Bladder microvascular endothelial cell (primary cell): ENCODE results near the gene OOSP3. TPM values are rescaled to one million over a fixed set of nuclear protein-coding genes. Genes with fewer than 3 reads are reported as not detected.

Experiments
- total RNA-seq: library from RNA; depleted of rRNA; stranded (reverse); fragments of >200 nt; gene quantifications from 2 replicates; pipeline ENCODE4 v1.2.3, GENCODE V29; 2014

The OOSP3 gene
- total RNA-seq, result not detected in 2 replicates

DNA sequence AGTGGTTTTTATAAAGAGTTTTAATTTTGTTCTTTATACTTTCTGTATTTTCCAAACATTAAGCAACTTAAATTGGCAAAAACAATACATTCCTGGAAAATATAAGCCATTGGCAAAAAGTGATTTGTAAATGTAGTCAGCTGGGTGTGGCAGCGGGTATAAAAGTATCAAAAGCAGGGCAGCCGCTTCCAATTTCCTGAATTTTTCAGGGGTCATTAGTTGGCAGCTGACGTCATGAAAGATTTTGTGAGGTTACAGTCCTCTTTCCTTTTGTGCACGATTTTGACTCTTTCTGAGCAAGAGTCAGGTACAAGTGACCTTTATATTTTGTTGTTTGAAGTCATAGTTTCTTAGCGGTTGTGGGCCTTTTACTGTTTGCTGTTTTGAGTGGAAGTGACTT lies at the start of gene OOSP3:
Gene OOSP3 (plus strand): TSS at position 208 of the 400 bp plus-strand sequence. CDS start 27 bp downstream, at position 235.

DNA sequence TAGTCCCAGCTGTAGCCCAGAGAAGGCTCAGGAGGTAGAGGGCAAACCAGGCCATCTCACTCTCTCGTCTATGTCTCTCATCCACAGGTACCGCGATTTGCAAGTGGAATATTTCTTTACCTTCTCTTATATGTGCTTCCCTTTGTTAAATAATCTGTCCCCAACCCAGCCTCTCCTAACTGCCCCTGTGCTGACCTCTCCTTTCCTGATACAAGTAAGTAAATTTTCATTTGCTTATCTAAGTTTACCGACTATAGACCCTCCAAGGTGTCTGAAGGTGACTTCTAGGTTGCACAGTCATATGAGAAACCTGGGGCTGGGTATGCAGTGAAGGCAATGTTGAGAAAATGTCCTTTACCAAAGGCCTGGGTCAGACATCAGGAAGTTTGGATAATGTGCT lies 33.2 kb upstream of the OOSP3 start, which contains the start of gene CBLIF:
Gene CBLIF (minus strand): TSS at position 101 of the 400 bp plus-strand sequence. CDS start 46 bp downstream, at position 55.

DNA sequence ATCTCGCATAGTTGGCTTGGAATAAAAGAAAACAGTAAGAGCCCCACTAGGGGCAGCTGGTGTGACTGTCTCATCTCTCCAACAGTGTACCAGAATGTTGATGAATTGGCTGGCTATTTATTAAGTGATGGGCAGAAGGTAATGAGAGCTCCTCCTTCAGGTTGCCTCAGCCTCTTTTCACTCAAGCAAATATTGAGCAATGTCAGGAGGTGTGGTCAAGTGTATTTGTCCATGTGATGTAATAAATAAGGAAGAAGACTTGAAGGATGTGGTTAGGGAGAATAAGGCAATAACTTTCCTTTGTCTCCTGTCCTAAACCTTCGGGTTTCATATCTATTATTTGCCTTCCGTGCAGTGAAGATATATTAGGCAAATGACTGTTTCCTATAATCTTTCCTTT lies 12.2 kb upstream of the OOSP3 start, which contains the start of gene TCN1:
Gene TCN1 (minus strand): TSS at position 91 of the 400 bp plus-strand sequence. CDS start 17 bp downstream, at position 74.

DNA sequence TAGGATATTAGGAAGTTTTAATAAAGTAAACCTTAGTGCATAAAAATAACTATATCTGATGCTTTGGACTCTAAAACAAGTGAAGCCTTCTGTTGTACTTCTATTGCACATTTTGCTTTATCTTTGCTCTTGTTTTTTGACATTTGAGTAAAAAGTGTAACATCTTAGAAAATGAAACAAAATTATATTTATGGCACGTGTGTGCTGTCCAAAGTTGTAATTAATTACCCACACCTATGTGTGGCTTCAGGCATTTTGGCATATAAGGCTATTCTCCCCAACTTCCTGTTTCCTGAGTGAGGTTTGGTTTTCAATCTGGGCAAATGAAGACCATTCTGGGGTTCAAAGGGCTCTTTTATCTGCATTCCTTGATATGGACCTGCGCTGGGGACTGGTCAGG lies 59.5 kb downstream of the OOSP3 start, which contains the start of gene OOSP1:
Gene OOSP1 (plus strand): TSS at position 301 of the 400 bp plus-strand sequence. CDS start 23 bp downstream, at position 324.

Other genes with a start within 250 kb of the OOSP3 start
- 4.0 and 15.9 TPM in 2 replicates for gene PATL1, start 209.7 kb upstream of the OOSP3 start, total RNA-seq
- gene OR10V1, start 164.9 kb upstream of the OOSP3 start, total RNA-seq, result not detected in 2 replicates
- 46.1 and 101 TPM in 2 replicates for gene STX3, start 123.4 kb upstream of the OOSP3 start, total RNA-seq
- 25.5 and 34.2 TPM in 2 replicates for gene MRPL16, start 68.0 kb upstream of the OOSP3 start, total RNA-seq
- gene CBLIF, start 33.3 kb upstream of the OOSP3 start, total RNA-seq, result not detected in 2 replicates
- not detected in 2 replicates for gene TCN1, start 12.3 kb upstream of the OOSP3 start, total RNA-seq
- gene OOSP1, start 59.6 kb downstream of the OOSP3 start, total RNA-seq, result not detected in 2 replicates
- gene OOSP4A, start 85.3 kb downstream of the OOSP3 start, total RNA-seq, result not detected in 2 replicates
- gene OOSP4B, start 138.4 kb downstream of the OOSP3 start, total RNA-seq, result not detected in 2 replicates
- not detected in 2 replicates for gene OOSP2, start 161.6 kb downstream of the OOSP3 start, total RNA-seq
- gene MS4A3, start 177.9 kb downstream of the OOSP3 start, total RNA-seq, result not detected in 2 replicates
- gene MS4A2, start 209.9 kb downstream of the OOSP3 start, total RNA-seq, result not detected in 2 replicates